Activated CD4-positive, CD25-positive, alpha-beta regulatory T cell treated with anti-CD3 and anti-CD28 coated beads, Interleukin-2, amount 50 U/mL, for 72 hours (primary cell): ENCODE results near the gene PHLDB1.
"Not testable (repeated sequence)": the region's sequence is repeated elsewhere in the genome, so short reads cannot be mapped to it uniquely, and the experiment has no call there.

Source experiments
- DNase-seq: peaks from one replicate; pipeline ENCODE4 v3.0.0; 2021

Gene PHLDB1

DNA sequence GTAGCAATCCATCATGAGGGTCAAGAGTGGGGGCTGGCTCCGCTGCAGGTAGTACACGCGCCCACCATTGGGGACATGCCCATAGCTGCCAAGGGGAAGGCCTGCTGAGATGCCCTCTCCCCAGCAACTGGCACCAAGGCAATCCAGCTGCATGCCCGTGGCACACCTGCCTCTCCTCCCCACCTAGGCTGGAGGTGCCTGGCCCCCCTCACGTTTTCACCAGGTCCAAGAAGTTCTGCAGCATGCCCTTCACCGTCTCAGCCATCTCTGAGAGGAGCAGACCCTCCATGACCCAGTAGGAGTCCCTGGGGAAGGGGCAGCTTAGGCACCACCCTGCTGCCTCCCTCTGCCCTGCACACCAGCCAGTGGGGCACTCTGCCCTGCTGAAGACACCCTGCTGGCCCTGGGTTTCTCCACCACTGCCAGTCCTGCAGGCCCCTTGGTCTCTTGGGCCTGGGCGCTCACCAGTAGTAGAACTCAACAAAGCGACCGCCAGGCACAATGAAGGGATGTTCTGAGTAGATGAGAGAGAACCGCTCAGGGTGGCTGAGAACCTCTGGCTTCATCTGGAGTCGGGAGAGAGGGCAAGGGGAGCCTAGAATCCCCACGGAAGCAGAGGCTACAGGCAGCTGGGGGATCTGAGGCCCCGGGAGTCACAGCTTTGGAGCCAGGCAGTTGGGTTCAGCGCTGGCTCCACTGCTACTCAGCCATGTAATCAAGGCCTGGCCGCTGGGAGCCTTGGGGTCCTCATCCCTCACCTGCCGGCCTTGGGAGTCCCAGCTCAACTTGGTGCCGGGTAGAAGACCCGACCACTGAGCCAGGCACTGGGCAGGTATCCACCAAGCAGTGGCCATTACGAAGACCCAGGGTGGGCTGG is 54.2 kb downstream of the PHLDB1 start:
- no peak for DNase-seq

DNA sequence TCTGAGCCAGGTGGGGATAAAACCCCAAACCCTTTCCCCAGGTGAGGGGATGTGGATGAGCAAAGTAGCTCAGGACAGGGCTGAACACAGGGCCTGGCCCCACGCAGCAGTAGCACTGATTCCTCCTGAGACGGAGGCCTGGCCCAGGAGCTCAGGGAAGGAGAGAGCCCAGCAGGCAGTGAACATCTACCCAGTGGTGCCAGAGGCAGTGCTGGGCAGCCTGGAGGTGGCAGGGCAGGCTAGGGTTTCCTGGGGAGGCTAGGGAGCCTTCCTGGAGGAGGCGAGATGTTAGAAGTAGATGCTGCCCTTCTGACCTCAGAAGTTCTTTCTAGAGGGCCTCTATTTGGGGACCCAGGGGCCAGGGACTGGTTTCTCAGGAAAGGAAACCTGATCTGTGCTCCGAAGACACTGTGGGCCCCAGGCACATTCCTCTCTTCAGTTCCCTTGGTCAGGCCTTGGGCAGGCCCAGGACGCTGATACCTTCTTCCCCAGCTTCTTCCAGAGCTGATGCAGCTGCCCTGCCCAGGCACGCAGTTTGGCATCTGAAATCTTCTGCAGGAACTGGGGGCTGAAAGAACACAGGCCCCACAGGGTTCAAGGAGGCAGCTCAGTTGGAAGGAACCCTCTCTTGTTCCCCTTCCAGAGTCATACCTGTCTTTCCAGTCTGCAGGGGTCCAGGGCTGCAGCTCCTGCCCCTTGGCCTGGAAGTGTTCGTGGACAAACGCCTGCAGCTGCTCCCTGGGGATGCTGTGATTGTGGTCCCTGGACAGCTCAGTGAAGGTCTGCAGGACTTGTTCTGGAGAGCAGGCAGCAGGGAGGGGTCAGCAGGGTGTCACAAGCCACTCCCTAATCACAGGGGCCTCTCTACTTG is 55.2 kb downstream of the PHLDB1 start:
- DNase-seq = no peak

DNA sequence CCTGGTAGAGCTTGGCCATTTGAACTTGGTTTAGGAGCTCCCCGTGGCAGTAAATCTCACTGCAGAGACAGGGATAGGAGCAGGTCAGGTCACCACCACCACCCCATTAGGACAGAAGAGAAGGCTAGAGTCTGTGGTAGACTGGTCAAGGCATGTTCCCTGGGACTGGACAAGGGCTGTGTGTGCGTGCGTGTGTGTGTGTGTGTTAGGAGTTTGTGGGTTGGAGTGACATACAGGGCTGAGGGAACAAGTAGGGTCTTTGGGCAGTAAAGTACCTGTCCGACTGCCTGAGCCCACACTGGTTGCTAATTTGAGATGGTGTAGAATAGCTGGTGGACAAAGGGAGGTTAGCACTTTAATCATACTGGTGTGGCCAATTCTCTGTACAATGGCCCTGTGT is 56.0 kb downstream of the PHLDB1 start:
- DNase-seq = no peak

DNA sequence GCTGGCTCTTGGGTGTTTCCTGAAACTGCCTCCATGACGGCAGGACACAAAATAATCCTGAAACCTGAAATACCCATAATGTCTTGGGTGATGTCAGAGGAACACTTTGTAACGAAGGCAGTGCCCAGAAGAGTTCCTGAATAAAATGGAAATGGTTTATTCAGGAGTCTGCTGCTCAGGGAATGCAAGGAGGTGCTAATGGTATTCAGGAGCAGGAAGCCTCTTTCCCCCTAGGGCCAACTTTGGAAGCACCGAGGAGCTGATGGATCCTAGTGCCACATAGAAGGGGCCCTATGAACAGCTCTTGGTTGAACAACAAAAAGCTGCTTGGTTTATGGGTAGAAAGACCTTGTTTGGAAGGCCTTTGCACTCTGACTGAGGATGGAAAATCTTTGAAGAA is 56.5 kb downstream of the PHLDB1 start:
- DNase-seq = no peak

DNA sequence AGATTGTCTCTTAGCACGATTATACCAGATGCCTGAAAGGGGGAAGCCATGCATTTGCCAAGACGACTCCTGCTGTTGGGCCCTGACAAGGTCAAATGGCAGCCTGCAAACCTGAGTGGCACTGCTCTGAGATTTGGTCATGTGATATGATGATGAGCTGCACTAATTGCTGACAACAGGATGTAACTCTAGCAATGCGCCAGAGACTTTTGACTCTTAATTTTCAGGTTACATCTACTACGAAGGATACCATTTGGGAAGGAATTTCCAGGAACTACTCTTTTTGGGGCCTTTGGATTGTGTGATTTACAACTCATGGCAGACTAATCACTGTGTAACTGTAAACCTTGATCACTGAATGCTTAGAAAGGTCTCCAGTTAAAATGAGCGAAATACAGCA is 59.0 kb downstream of the PHLDB1 start:
- no peak for DNase-seq

DNA sequence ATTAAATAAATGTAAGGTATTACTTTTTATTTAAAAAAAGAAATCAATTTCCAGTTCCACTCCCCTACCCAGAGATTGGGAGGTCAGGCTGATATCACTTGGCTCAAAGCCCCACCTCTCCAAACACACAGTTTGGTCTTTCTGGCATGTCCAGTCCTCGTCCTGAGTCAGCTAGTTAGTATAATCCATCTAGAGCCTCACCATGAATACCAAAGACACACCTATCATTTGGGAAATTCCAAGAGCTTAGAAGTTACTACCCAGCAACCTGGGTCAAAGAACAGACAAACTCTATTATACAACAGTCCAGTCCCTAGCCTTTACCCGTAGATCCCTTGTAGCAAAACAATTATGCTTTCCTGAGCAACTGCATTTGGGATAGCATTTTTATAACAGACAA is 62.6 kb downstream of the PHLDB1 start:
- no peak for DNase-seq

DNA sequence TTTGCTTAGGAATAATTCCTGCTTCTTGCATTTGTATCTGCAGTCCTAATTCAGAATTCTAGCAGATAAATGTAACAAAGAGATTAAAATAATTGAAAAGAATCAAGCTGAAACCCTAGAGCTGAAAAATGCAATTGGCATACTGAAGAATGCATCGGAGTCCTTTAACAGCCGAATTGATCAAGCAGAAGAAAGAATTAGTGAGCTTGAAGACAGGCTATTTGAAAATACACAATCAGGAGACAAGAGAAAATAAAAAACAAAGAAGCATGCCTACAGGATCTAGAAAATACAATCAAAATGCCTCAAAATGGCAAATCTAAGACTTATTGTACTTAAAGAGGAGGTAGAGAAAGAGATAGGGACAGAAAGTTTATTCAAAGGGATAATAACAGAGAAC is 63.8 kb downstream of the PHLDB1 start:
- no peak for DNase-seq

DNA sequence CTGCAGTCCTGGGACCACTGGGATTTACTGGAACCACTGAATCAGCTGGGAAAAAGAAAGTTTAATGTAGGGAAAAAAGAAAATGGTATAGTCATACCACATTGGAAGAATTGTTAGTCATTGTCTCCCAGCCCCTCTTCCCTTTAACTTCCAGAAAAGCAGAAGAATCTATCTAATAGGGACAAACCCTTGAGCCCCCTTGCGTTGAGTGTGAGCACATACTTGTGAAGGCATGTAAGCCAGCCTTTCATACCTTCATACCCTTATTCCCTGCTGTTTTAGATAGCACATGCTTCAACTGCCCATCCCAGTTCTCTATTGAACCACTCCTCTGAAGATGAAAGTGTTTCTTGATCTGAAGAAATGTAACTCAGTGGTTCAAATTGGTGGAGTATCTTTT is 65.4 kb downstream of the PHLDB1 start:
- no peak for DNase-seq

DNA sequence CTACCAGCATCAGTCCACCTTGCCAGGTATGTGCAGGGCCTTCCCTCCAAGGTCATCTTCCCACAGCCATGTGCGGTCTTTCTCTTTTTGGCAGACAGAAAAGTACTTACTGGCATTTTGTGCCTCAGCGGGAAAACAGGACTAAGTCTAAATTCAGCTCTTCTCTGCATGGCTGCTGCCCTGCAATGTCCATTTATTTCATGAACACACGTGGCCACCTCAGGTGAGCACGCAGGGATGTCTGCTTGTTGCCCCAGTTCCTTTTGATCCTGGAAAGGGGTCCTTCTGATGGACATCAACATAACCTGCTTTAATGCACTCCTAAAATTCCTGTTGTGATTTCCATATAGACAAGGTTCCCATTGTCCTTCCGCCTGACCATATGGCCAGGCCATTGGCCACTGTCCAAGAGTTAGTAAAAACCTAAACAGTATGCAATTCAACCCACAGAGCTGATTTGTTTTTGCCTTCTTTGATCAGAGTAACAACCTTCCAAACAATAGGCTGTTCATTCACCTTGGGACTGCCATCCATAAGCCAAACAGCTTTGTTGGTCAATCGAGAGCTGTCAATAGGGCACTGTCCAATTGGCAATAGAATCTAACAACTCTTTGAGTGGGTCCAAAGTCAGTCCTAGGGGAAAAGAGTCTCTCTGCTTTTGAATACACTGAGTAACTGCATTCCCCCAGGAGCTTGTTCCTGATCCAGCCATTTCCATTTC is 66.1 kb downstream of the PHLDB1 start:
- DNase-seq = no peak

DNA sequence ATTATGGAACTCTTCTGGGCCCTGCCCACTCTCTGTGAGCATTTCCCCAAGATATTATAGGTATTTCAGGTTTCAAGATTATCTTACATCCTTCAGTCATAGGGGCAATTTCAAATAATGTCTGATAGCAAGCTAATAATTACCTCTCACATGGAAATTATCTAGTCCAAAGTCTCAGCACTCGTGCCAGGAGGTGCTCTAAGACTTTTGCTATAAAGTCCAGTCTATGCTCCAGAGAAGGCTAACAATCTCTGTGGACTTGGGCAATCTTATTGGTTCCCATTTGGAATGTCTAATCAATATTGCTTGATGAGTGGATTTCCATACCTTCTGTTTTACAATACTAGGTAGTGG is 66.6 kb downstream of the PHLDB1 start:
- no peak for DNase-seq

DNA sequence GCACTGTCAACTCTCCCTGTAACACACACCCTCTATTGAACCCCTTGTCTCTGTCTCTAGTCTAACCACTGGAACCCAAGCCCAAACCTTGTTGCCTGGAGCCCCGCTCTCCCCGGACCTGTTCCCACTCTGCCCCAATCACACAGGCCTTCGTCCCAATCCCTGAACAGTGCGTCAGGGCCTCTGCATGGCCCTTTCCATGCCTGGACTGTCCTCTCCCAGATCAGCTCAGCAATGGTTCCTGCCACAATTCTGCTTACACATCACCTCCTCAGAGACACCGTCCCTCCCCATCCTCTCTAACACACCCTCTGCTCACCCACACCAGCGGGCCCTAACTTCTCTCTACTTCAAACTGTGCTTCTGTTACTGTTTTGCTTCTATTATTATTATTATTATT is 70.6 kb downstream of the PHLDB1 start:
- DNase-seq = no peak

DNA sequence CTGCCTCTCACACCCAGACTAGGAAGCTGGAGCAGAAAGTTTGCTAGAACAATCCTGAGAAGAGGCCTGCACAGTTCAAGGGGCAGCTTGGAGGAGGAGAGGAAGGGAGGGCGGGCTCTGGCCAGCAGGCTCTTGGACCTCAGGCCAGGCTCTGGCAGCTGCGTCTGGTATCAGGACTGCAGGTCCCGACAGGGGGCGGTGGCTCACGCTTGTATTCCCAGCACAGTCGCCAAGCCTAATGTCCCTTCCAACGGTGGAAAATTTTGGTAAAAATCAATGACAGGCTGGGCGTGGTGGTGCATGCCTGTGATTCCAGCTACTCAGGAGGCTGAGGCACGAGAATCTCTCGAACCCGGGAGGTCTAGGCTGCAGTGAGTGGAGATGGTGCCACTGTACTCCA is 71.5 kb downstream of the PHLDB1 start:
- DNase-seq = not testable (repeated sequence)

DNA sequence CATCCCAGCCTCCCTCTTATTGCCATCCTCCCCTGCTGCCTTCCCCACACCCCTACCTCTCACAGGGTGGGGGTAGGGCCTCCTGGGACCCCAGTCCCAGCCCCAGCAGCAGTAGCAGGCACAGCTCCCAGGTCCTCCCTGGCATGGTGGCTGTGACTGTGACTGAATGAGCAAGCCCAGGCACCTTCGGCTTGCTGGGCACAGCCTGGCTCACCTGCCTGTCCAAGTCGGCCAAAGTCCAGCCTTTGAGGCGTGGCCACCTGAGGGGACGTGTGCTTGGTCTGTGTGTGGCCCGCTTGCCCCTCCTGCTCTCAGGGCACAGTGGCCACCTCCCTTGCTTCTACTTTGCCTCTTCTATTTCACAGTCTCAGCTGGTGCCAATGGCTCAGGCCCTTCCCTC is 72.1 kb downstream of the PHLDB1 start, which contains the start of gene TREH:
Gene TREH, minus strand, starts transcription at position 168 of the 400 bp plus-strand sequence. Its CDS starts 23 bp downstream, at position 145.
- DNase-seq = no peak

DNA sequence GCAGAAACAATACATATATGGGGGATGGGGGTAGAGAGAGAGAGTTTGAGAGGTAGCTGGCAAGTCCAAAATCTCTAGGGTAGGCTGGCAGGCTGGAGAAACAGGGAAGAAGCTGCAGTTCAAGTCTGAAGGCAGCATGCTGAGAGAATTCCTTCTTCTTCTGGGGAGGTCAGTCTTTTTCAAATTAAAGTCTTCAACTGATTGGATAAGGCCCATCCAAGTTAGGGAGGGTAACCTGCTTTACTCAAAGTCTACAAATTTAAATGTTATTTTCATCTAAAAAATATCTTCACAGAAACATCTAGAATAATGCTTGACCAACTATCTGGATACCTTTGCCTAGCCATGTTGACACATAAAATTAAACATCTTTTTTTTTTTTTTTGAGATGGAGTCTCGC is 75.0 kb downstream of the PHLDB1 start:
- DNase-seq = no peak

DNA sequence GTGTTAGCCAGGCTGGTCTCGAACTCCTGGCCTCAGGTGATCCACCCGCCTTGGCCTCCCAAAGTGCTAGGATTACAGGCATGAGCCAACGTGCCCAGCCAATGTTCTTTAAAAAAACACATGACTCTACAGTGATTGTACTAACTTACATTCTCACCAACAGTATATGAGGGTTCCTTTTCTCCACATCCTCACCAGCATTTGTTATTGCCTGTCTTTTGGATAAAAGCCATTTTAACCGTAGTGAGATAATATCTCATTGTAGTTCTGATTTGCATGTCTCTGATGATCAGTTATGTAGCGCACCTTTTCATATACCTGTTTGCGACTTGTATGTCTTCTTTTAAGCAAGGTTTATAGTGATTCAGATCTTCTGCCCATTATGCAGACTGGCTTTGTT is 75.5 kb downstream of the PHLDB1 start:
- not testable (repeated sequence) for DNase-seq

DNA sequence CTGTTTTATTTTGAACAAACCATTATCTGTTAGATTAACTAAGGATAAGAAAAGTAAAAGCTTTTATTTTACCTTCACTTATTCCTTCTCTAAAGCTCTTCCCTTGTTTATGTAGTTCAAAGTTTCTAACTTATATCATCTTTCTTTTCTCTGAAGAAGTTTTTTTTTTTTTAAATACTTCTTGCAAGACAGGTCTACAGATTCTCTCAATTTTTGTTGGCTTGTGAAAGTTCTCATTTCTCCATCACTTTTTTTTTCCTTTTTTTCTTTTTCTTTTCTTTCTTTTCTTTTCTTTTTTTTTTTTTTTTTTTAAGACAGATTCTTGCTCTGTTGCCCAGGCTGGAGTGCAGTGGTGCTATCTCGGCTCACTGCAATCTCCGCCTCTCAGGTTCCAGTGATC is 76.8 kb downstream of the PHLDB1 start:
- no peak for DNase-seq

DNA sequence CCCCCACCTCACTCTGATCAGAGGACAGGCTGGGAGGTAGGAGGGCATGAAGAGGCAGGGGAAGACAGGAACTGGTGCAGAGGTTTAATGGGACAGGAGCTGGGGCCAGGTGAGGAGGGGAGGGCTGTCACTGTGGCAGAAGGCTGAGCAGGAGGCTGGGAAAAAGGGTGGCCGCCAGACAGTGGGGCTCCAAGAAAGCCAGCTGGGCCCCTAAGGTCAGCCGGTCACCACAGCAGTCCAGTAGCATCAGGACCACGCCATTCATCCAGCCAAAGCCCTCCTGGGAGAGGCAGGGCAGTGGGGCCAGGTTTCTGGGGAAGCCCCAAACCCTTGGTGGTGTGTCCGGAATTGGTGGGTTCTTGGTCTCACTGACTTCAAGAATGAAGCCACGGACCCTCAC is 80.5 kb downstream of the PHLDB1 start:
- DNase-seq = no peak

DNA sequence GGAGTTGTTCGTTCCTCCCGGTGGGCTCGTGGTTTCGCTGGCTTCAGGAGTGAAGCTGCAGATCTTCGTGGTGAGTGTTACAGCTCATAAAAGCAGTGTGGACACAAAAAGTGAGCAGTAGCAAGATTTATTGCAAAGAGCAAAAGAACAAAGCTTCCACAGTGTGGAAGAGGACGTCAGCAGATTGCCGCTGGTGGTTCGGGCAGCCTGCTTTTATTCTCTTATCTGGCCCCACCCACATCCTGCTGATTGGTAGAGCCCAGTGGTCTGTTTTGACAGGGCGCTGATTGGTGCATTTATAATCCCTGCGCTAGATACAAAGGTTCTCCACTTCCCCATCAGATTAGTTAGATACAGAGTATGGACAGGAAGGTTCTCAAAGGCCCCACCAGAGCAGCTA is 80.9 kb downstream of the PHLDB1 start:
- DNase-seq = not testable (repeated sequence)

DNA sequence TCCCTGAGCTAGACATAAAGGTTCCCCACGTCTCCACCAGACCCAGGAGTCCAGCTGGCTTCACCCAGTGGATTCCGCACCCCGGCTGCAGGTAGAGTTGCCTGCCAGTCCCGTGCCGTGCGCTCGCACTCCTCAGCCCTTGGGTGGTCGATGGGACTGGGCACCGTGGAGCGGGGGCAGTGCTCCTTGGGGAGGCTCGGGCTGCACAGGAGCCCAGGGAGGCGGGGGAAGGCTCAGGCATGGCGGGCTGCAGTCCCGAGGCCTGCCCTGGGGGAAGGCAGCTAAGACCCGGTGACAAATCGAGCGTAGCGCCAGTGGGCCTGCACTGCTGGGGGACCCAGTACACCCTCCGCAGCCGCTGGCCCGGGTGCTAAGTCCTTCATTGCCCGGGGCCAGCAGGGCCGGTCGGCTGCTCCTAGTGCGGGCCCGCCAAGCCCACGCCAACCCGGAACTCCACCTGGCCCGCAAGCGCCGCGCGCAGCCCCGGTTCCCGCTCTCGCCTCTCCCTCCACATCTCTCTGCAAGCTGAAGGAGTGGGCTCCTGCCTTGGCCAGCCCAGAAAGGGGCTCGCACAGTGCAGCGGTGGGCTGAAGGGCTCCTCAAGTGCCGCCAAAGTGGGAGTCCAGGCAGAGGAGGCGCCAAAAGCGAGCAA is 81.6 kb downstream of the PHLDB1 start:
- no peak for DNase-seq

DNA sequence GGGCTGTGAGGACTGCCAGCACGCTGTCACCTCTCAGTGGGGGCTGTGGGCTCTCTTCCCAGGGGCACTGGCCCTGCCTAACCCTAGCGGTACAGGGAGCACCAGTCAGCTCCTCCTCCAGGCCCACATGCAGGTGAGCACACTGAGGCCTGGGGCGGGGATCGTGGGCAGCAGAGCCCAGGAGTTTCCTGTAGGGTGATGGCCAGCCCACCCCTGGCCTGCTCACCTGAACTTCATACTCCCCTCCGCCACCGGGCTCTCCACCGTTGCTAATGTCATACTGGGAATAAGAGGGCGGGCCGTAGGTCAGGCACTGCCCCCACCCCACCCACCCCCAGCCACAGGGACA is 82.1 kb downstream of the PHLDB1 start:
- DNase-seq = no peak

DNA sequence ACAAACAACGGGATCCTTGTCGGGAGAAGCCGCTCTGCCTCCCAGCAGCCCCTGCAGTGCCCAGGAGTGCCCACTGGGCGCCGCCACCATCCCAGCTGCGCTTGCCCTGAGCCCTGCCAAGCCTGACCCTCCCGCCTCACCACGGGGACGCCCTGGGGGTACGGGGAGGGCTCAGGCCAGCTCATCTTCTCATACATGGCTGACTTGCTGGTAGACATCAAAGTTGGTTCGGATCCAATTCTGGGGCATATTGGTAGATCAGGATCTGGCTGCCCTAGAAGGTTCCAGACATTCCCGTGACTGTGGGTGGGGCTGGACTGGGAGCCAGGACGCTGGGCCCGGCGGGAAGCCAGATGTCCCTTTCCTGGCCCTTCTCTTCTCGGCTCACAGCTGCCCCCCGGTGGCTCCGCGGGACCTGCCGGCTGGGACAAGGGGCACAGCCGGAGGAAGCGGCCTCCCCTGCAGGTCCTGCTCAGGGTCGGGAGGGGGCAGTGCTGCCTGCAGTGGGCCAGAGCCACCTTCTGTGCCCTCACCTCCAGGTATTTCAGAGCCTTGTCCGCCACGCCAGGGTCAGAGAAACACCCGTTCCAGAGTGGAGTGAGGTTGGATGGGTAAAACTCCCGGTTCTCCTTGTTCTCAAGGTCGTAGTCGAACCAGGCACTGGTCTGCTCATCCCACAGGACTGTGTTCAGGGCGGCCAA is 82.6 kb downstream of the PHLDB1 start:
- peak; percentile 86 for DNase-seq

DNA sequence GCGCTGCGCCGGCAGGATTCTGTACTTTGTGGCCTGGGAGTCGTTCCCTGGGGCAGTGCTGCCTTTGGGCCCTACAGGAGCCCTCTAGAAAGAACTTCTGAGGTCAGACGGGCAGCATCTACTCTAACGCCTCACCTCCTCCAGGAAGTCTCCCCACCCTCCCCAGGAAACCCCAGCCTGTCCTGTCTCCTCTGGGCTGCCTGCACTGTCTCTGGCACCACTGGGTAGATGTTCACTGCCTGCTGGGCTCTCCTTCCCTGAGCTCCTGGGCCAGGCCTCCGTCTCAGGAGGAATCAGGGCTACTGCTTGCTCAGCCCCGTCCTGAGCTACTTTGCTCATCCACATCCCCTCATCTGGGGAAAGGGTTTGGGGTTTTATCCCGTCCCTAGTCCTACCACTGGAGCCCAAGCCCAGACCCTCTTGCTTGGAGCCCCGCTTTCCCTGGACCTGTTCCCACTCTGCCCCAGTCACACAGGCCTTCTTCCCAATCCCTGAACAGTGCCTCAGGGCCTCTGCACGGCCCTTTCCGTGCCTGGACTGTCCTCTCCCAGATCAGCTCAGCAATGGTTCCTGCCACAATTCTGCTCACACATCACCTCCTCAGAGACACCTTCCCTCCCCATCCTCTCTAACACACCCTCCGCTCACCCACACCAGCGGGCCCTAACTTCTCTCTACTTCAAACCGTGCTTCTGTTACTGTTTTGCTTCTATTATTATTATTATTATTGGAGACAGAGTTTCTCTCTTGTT is 83.3 kb downstream of the PHLDB1 start:
- DNase-seq = no peak
